ENCODE data around the gene TXNRD1. TPM values are rescaled to one million over a fixed set of nuclear protein-coding genes. Genes with fewer than 3 reads are reported as not detected.

Gene TXNRD1
- total RNA-seq, 3 donors from 2014 or later = 76.0 to 117 (median 77.5) TPM

- Histone ChIP-seq H3K4me1 (ENCODE audit: low read depth) (peaks cover 9% of the 10 kb centered on the region), H3K9me3 (no peaks in the 10 kb centered on the region), H3K4me3 (no peak overlapping the region), H3K36me3 (ENCODE audit: low read depth) (no peaks in the 10 kb centered on the region)
- intact Hi-C loops (cut with DNase I, micrococcal nuclease) = no loop called here
- TF ChIP-seq CTCF (IDR thresholded peaks at IDR 0.05) = no peak
- DNase-seq = no peak
- ATAC-seq = no peak
These were observed 63.6 kb downstream of the TXNRD1 start for GRCh38 chr12:104279164-104279563.

DNA sequence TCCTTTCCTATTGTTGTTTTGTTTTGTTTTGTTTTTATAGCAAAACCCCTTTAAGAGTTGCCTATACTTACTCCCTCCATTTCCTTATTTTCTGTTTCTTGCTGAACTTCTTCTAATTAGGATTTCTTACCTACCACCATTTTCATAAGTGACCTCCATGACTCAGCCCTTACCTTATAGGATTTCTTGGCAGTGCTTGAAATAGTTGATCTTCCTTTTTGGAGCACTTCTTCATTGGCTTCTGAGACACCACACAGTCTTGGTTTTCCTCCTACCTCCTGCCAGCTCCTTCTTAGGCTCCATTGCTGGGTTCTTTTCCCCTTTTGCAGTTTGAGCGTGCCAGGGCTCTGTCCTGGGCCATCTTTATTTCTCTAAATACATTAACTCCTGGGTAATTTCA is 64.5 kb downstream of the TXNRD1 start:
- no peaks in the 10 kb centered on the region for H3K9me3 ChIP-seq
- H3K4me1 ChIP-seq (ENCODE audit: low read depth) = peaks cover 10% of the 10 kb centered on the region
- intact Hi-C loops (cut with DNase I, micrococcal nuclease) = no loop called here
- H3K4me3 ChIP-seq = no peak overlapping the region
- H3K36me3 ChIP-seq (ENCODE audit: low read depth) = no peaks in the 10 kb centered on the region
- no peak for ATAC-seq
- DNase-seq = no peak
- TF ChIP-seq CTCF (IDR thresholded peaks at IDR 0.05) = no peak

- H3K4me3 ChIP-seq = no peak overlapping the region
- H3K4me1 ChIP-seq (ENCODE audit: low read depth) = peaks cover 13% of the 10 kb centered on the region
- intact Hi-C loops (cut with DNase I, micrococcal nuclease) = no loop called here
- H3K9me3 ChIP-seq = no peaks in the 10 kb centered on the region
- no peak for TF ChIP-seq CTCF (IDR thresholded peaks at IDR 0.05)
- DNase-seq = no peak
- H3K36me3 ChIP-seq (ENCODE audit: low read depth) = no peaks in the 10 kb centered on the region
- ATAC-seq = no peak
These were observed 65.3 kb downstream of the TXNRD1 start for GRCh38 chr12:104280717-104281458.

- no peak for ATAC-seq
- intact Hi-C loops (cut with DNase I, micrococcal nuclease) = no loop called here
- no peak for TF ChIP-seq CTCF (IDR thresholded peaks at IDR 0.05)
- H3K9me3 ChIP-seq = no peaks in the 10 kb centered on the region
- no peak for DNase-seq
- H3K4me3 ChIP-seq = no peak overlapping the region
- no peaks in the 10 kb centered on the region for H3K36me3 ChIP-seq (ENCODE audit: low read depth)
- peaks cover 13% of the 10 kb centered on the region for H3K4me1 ChIP-seq (ENCODE audit: low read depth)
These were observed 66.1 kb downstream of the TXNRD1 start for GRCh38 chr12:104281636-104282035.

- Histone ChIP-seq H3K4me3 (no peak overlapping the region), H3K4me1 (ENCODE audit: low read depth) (peaks cover 13% of the 10 kb centered on the region), H3K36me3 (ENCODE audit: low read depth) (no peaks in the 10 kb centered on the region), H3K9me3 (no peaks in the 10 kb centered on the region)
- DNase-seq (no peak), ATAC-seq (no peak)
- no peak for TF ChIP-seq CTCF (IDR thresholded peaks at IDR 0.05)
- intact Hi-C loops (cut with DNase I, micrococcal nuclease) = no loop called here
These were observed 66.5 kb downstream of the TXNRD1 start for GRCh38 chr12:104282109-104282508.

Data from mucosa of descending colon (tissue), 3 donors.